ENCODE results near the gene KCNK6. TPM values are rescaled to one million over a fixed set of nuclear protein-coding genes. Genes with fewer than 3 reads are reported as not detected.
A peak's percentile ranks its signal among the peaks of the same experiment; 100 is the strongest.

KCNK6 gene
- total RNA-seq, 3 donors from 2014 or later, result 3.5 to 5.1 (median 3.6) TPM

GRCh38 chr19:38276942-38277517 is 42.6 kb upstream of the KCNK6 start:
- Histone ChIP-seq H3K4me1 (peaks cover 0 to 19% of the 10 kb centered on the region in 2 donors), H3K27me3 (no peaks in the 10 kb centered on the region), H3K4me3 (no peak overlapping the region), H3K9me3 (no peaks in the 10 kb centered on the region), H3K27ac (peak overlapping the region; percentile 77 to 87), H3K36me3 (no peaks in the 10 kb centered on the region)
- no peak for TF ChIP-seq POLR2A (IDR thresholded peaks at IDR 0.05)
- intact Hi-C loops (cut with DNase I; ENCODE audit: low total_unique reads), result no loop called here
- no peak for DNase-seq (ENCODE audit: low spot score in 2 of 2)

DNA sequence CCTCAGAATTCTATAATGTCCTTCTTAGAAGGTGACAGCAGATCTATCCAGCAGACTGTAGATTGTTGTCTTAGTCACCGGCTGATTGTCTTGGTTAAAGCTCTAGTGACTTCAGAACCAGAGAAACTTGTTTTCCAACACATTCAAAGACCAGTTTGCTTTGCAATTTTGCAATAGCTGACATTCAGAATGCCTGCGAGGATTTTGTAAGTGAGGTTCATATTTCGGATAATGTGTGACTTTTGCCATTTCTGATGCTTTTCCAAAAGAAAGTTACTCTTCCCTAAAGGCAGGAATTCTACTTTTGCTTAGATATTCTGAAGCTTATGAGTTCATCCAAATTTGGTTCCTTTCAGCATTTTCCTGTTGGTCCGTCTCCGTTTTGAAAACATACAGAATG is 42.1 kb upstream of the KCNK6 start:
- no peak for DNase-seq (ENCODE audit: low spot score in 2 of 2)
- intact Hi-C loops (cut with DNase I; ENCODE audit: low total_unique reads), result no loop called here
- Histone ChIP-seq H3K27me3 (no peaks in the 10 kb centered on the region), H3K9me3 (no peaks in the 10 kb centered on the region), H3K27ac (peak overlapping the region; percentile 77 to 87), H3K4me3 (no peak overlapping the region), H3K36me3 (no peaks in the 10 kb centered on the region), H3K4me1 (peaks cover 0 to 19% of the 10 kb centered on the region in 2 donors)
- TF ChIP-seq CTCF (IDR thresholded peaks at IDR 0.05) (no peak), POLR2AphosphoS5 (IDR thresholded peaks at IDR 0.05) (peak in 1 of 3 donors; percentile 29)

DNA sequence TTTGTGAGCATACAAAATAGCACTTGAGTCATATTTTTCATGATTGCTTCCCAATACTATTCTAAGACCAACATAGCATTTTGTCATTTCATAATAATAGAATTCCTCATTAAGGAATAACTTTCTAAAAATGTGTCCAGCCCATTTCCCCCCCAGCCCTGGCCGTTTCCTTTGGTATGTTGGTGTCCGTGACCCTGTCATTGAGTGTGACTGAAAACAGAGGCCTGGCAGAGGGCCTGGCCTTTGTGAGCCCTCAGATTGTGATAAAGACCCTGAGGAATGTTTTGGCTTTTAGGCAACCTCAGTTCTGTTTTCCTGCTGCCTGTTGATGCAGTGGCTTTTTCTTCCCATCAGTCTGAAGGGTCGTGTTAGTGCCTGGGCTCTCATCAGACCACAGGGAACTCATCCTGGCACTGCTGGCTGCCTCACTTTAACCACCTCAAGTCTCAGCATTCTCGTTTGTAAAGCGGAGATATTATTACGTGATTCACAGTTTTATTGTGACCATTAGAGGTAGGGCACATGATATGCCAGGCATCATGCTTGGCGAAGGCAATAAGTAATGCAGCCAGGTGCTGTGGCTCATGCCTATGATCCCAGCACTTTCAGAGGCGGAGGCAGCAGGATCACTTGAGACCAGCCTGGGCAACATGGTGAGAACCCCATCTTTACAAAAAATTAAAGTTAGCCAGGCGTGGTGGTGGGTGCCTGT is 41.5 kb upstream of the KCNK6 start:
- DNase-seq (ENCODE audit: low spot score in 2 of 2), result peak in 1 of 2 donors; percentile 46
- H3K36me3 ChIP-seq, result no peaks in the 10 kb centered on the region
- peaks cover 0 to 19% of the 10 kb centered on the region in 2 donors for H3K4me1 ChIP-seq
- peak overlapping the region in 1 of 3 donors; percentile 17 for H3K4me3 ChIP-seq
- no peaks in the 10 kb centered on the region for H3K9me3 ChIP-seq
- intact Hi-C loops (cut with DNase I; ENCODE audit: low total_unique reads), result no loop called here
- peak overlapping the region; percentile 77 to 87 for H3K27ac ChIP-seq
- TF ChIP-seq POLR2A (IDR thresholded peaks at IDR 0.05) (no peak), CTCF (IDR thresholded peaks at IDR 0.05) (no peak), POLR2AphosphoS5 (IDR thresholded peaks at IDR 0.05) (no peak)
- H3K27me3 ChIP-seq, result no peaks in the 10 kb centered on the region

GRCh38 chr19:38278751-38279150 is 40.9 kb upstream of the KCNK6 start:
- Histone ChIP-seq H3K4me3 (no peak overlapping the region), H3K27me3 (no peaks in the 10 kb centered on the region), H3K9me3 (no peaks in the 10 kb centered on the region), H3K36me3 (no peaks in the 10 kb centered on the region), H3K4me1 (peaks cover 0 to 19% of the 10 kb centered on the region in 2 donors), H3K27ac (peak overlapping the region; percentile 77 to 87)
- intact Hi-C loops (cut with DNase I; ENCODE audit: low total_unique reads), result no loop called here
- no peak for DNase-seq (ENCODE audit: low spot score in 2 of 2)
- no peak for TF ChIP-seq CTCF (IDR thresholded peaks at IDR 0.05)
- TF ChIP-seq POLR2A (IDR thresholded peaks at IDR 0.05), result no peak
- TF ChIP-seq POLR2AphosphoS5 (IDR thresholded peaks at IDR 0.05), result no peak

- H3K9me3 ChIP-seq, result no peaks in the 10 kb centered on the region
- no peak for DNase-seq (ENCODE audit: low spot score in 2 of 2)
- TF ChIP-seq POLR2AphosphoS5 (IDR thresholded peaks at IDR 0.05) (no peak), CTCF (IDR thresholded peaks at IDR 0.05) (no peak), POLR2A (IDR thresholded peaks at IDR 0.05) (no peak)
- no peaks in the 10 kb centered on the region for H3K36me3 ChIP-seq
- no peaks in the 10 kb centered on the region for H3K27me3 ChIP-seq
- peaks cover 0 to 19% of the 10 kb centered on the region in 2 donors for H3K4me1 ChIP-seq
- H3K4me3 ChIP-seq, result no peak overlapping the region
- H3K27ac ChIP-seq, result peak overlapping the region; percentile 60 to 74
- intact Hi-C loops (cut with DNase I; ENCODE audit: low total_unique reads), result no loop called here
These were observed 39.4 kb upstream of the KCNK6 start for GRCh38 chr19:38280030-38280921.

Data from breast epithelium (tissue), 4 donors.